Uterus (tissue), 4 donors: Measurements from ENCODE around the gene C8A. TPM values are rescaled to one million over a fixed set of nuclear protein-coding genes. Genes with fewer than 3 reads are reported as not detected.

Source experiments
- DNase-seq, 2 donors: peaks; one replicate each; pipeline ENCODE4 v3.0.0-alpha.2; 2019 to 2020
- H3K27ac ChIP-seq, 2 donors: fragments of 200-600 bp; sonication (generic); 1 replicate in 1 of 2; 2 replicates in 1 of 2; pipeline ENCODE4 v1.5.1; 2016 to 2018
- H3K27me3 ChIP-seq, 2 donors: fragments of 200-600 bp; sonication (generic); one replicate each; pipeline ENCODE4 v1.5.1; 2018 to 2019; ENCODE audit warnings: control low read depth in 1 of 2
- H3K36me3 ChIP-seq, 2 donors: fragments of 200-600 bp; sonication (generic); one replicate each; pipeline ENCODE4 v1.5.1; 2019; ENCODE audit warnings: control low read depth in 1 of 2
- H3K4me1 ChIP-seq, 2 donors: fragments of 200-600 bp; sonication (generic); one replicate each; pipeline ENCODE4 v1.5.1; 2018 to 2019; ENCODE audit warnings: control low read depth in 1 of 2
- H3K4me3 ChIP-seq, 2 donors: fragments of 200-600 bp; sonication (generic); 1 replicate in 1 of 2; 2 replicates in 1 of 2; pipeline ENCODE4 v1.5.1; 2018 to 2019; ENCODE audit warnings: mild to moderate bottlenecking in 1 of 2
- H3K9me3 ChIP-seq, 2 donors: fragments of 200-600 bp; sonication (generic); one replicate each; pipeline ENCODE4 v1.5.1; 2019; ENCODE audit warnings: control low read depth in 1 of 2
- CTCF ChIP-seq, 4 experiments: fragments of 200-600 bp in 2 of 4; fragments of 450-650 bp in 2 of 4; sonication (generic) in 2 of 4; IDR thresholded peaks; one replicate each; pipeline ENCODE4 v1.5.1; 2016 to 2019; ENCODE audit warnings: antibody characterized with exemption in 4 of 4, mild to moderate bottlenecking in 2 of 4, moderate library complexity in 1 of 4
- POLR2A ChIP-seq, 2 donors: fragments of 450-650 bp; IDR thresholded peaks; one replicate each; pipeline ENCODE4 v1.6.1; 2016; ENCODE audit warnings: antibody characterized with exemption in 2 of 2, mild to moderate bottlenecking in 1 of 2, moderate library complexity in 1 of 2
- intact Hi-C: fragments of 100-400 bp; cut with DNase I; formaldehyde crosslinking; loops from one replicate; pipeline ENCODE4 v1.15.1; 2023; ENCODE audit warnings: low total_unique reads
- total RNA-seq, 4 donors: library from RNA; depleted of rRNA in 3 of 4; stranded (reverse); fragments of >200 nt in 3 of 4; gene quantifications; one replicate each; pipeline versions ENCODE4 v1.1.0 to v1.2.4, GENCODE V29; 2014 to 2023
- donor health status: DM: yes; HTN: yes; CAD: no.

C8A gene
- total RNA-seq, 4 donors from 2014 or later = not detected

- DNase-seq = no peak
- intact Hi-C loops = no loop called here
- TF ChIP-seq POLR2A (IDR thresholded peaks at IDR 0.05) = no peak
- TF ChIP-seq CTCF (IDR thresholded peaks at IDR 0.05) = no peak
- no peak overlapping the region for H3K4me3 ChIP-seq
- H3K9me3 ChIP-seq = no peaks in the 10 kb centered on the region
- no peak overlapping the region for H3K27ac ChIP-seq
- no peaks in the 10 kb centered on the region for H3K27me3 ChIP-seq
- H3K36me3 ChIP-seq = no peaks in the 10 kb centered on the region
- H3K4me1 ChIP-seq = no peaks in the 10 kb centered on the region
Observed at GRCh38 chr1:56931211-56931610, 76.6 kb downstream of the C8A start.

DNA sequence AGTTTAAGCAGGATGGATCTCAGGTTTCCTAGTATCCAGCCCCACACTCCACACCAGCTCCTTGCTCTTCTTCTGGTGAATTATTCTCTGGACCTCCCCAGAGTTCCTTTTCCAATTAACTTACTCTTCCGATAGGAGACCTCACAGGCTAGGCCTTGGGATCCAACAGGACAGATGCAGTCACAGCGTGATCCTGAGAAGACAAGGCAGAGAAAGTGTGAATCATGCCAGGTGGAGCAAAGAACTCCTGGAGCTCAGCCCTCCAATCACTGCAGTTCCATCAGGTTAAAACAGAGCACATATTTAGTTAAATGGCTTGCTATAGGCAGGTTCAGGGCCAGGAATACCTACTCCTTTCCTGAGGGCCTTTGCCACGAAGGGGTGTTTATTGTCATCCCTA lies 77.1 kb downstream of the C8A start:
- no peak for TF ChIP-seq CTCF (IDR thresholded peaks at IDR 0.05)
- no peak for TF ChIP-seq POLR2A (IDR thresholded peaks at IDR 0.05)
- no peaks in the 10 kb centered on the region for H3K36me3 ChIP-seq
- H3K4me3 ChIP-seq = no peak overlapping the region
- H3K9me3 ChIP-seq = no peaks in the 10 kb centered on the region
- no peak for DNase-seq
- no peak overlapping the region for H3K27ac ChIP-seq
- no peaks in the 10 kb centered on the region for H3K4me1 ChIP-seq
- H3K27me3 ChIP-seq = no peaks in the 10 kb centered on the region
- intact Hi-C loops = no loop called here

DNA sequence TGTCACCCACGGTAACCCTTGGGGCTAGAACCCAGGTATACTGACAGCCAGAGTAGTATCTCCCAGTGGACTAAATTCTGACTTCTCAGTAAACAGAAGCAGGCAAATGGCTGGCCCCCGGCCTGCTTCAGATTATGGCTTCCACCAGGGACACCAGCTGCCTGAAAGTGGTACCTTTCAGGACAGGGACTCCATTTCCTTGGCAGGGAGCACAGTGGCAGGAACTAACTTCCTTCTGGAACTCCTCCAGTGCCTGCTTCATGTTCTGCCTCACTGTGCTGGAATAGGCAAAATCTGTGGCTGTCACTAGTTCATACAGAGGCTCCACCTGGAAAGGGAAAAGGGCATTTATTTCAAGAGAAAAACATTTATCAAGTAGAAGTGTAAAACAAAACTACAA lies 78.6 kb downstream of the C8A start:
- H3K4me3 ChIP-seq = no peak overlapping the region
- intact Hi-C loops = no loop called here
- H3K36me3 ChIP-seq = no peaks in the 10 kb centered on the region
- no peaks in the 10 kb centered on the region for H3K4me1 ChIP-seq
- no peak for DNase-seq
- no peak overlapping the region for H3K27ac ChIP-seq
- H3K9me3 ChIP-seq = no peaks in the 10 kb centered on the region
- TF ChIP-seq CTCF (IDR thresholded peaks at IDR 0.05) (no peak), POLR2A (IDR thresholded peaks at IDR 0.05) (no peak)
- no peaks in the 10 kb centered on the region for H3K27me3 ChIP-seq

DNA sequence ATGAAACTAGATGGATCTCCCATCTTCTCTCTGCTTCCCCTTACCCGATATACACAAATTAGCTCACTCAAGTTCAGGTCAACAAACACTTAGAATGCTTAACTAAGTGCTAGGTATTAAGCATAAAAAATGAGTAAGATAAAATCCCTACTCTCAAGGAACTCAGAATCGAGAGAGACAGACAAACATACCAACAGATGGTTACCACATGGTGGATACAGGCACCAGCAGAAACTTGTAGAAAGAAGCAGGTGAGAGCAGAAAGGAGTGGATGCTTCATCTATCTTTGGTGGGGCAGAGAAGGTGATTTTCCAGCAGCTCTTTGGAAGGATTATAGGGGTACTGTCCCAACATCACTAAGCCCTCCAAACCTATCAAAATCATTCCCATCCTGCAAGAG lies 79.0 kb downstream of the C8A start:
- intact Hi-C loops = no loop called here
- no peak overlapping the region for H3K27ac ChIP-seq
- H3K4me1 ChIP-seq = no peaks in the 10 kb centered on the region
- H3K27me3 ChIP-seq = no peaks in the 10 kb centered on the region
- no peak for TF ChIP-seq POLR2A (IDR thresholded peaks at IDR 0.05)
- TF ChIP-seq CTCF (IDR thresholded peaks at IDR 0.05) = no peak
- H3K4me3 ChIP-seq = no peak overlapping the region
- DNase-seq = no peak
- H3K36me3 ChIP-seq = no peaks in the 10 kb centered on the region
- no peaks in the 10 kb centered on the region for H3K9me3 ChIP-seq

DNA sequence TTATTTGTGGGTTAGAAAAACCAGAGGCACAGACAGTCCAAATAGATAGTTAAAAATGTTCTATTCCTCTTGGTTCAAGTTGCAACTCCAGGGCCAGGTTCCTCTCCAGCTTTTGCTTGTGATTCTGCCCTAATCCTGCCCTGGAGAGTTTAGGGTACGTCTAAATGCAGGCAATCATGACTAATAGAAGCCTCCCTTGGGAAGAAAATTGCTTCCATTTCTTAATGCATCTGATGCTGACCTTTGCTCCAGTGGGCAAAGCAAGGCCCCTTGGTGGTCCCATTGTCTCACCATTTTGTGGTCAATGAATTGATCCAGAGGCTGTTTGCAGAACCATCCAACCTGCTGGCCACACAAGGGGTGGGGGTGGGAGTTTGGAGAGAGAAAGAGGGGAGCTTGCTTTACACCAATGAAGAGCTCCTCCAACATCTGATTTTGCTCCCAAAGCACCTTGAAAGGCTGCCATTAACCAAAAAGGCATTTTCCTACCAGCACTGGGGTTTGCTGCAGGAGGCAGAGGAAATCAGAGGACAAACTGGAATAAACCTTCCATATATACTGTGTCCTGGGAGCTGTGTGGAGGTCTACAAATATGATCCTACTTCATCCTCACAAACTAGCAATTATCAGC lies 79.9 kb downstream of the C8A start:
- intact Hi-C loops = no loop called here

More for the DNA sequence above, 79.9 kb downstream of the C8A start:
- Histone ChIP-seq H3K4me1 (no peaks in the 10 kb centered on the region), H3K4me3 (no peak overlapping the region), H3K9me3 (no peaks in the 10 kb centered on the region), H3K27me3 (no peaks in the 10 kb centered on the region), H3K36me3 (no peaks in the 10 kb centered on the region), H3K27ac (no peak overlapping the region)
- TF ChIP-seq CTCF (IDR thresholded peaks at IDR 0.05) (no peak), POLR2A (IDR thresholded peaks at IDR 0.05) (no peak)
- DNase-seq = no peak
